GM19099 (cell line): ENCODE measurements around the gene FGFR3.

Source experiments
- POLR2A ChIP-seq: IDR thresholded peaks from 3 replicates; pipeline ENCODE4 v1.6.1; 2011; ENCODE audit warnings: low read depth; ENCODE audit not compliant: insufficient read length; ENCODE audit errors: extremely low read depth

Gene FGFR3

GRCh38 chr4:1799387-1800375 is 6.6 kb downstream of the FGFR3 start:
- no peak for TF ChIP-seq POLR2A

DNA sequence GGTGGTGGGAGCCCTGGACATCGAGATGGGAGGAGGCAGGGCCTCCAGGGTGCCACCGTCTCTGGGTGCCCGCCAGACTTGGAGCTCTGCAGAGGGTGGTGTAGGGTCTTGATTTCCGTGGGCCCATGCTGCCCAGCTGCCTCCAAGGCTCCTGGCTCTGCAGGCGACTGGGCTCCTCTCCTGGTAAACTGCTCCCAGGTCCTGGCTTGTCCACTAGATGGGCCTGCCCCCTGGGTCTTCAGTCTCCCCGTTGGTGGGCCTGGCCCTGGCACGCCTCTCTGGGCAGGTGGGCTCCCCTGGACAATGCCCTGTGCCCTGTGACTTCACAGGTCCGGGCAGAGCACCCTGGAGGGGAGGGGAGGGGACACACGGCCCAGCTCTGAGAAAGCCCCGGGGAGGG is 7.7 kb downstream of the FGFR3 start:
- TF ChIP-seq POLR2A: no peak

DNA sequence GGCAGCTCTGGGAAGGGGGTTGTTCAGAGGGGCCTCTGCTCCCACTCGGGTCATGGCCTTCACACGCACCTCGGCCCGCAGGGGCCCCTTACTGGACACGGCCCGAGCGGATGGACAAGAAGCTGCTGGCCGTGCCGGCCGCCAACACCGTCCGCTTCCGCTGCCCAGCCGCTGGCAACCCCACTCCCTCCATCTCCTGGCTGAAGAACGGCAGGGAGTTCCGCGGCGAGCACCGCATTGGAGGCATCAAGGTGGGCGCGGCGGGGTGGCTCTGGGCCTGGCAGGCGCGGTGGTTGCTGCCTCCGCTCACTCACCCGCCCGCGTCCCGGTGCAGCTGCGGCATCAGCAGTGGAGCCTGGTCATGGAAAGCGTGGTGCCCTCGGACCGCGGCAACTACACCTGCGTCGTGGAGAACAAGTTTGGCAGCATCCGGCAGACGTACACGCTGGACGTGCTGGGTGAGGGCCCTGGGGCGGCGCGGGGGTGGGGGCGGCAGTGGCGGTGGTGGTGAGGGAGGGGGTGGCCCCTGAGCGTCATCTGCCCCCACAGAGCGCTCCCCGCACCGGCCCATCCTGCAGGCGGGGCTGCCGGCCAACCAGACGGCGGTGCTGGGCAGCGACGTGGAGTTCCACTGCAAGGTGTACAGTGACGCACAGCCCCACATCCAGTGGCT is 8.3 kb downstream of the FGFR3 start:
- no peak for TF ChIP-seq POLR2A

GRCh38 chr4:1802151-1802715 is 9.1 kb downstream of the FGFR3 start:
- TF ChIP-seq POLR2A: no peak

DNA sequence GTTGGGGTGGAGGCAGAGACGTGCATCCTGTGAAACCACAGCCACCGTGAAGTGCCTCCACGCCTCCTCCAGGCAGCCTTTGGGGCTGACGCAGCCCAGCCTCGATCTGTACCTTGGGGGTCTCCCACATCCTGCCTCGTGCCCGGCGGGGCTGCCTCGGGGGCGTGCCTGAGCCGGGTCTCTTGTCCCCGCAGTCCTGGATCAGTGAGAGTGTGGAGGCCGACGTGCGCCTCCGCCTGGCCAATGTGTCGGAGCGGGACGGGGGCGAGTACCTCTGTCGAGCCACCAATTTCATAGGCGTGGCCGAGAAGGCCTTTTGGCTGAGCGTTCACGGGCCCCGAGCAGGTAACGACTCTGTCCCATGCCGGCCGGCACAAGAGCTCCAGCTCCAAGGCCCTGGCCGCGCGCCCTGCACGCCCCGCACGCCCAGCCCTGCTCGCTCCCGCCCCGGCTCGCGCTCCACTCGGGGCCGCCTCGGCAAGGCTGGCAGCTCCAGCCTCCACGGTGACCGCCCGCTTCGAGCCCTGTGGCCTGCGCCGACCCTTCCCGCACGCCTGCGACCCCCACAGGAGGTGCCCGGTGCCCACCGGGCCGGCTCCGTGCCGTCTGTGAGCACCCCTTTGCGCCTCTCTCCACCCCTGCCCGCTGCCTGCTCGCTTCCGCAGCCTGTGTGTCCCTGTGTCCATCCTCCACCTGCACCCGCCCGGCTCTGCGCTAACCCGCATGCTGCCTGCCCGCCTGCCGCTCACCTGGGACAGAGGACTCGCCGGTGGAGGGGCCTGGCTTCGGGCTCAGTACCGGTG is 9.8 kb downstream of the FGFR3 start:
- no peak for TF ChIP-seq POLR2A

GRCh38 chr4:1803523-1804423 is 10.7 kb downstream of the FGFR3 start:
- TF ChIP-seq POLR2A: no peak

GRCh38 chr4:1804638-1805492 is 11.8 kb downstream of the FGFR3 start:
- TF ChIP-seq POLR2A: no peak

DNA sequence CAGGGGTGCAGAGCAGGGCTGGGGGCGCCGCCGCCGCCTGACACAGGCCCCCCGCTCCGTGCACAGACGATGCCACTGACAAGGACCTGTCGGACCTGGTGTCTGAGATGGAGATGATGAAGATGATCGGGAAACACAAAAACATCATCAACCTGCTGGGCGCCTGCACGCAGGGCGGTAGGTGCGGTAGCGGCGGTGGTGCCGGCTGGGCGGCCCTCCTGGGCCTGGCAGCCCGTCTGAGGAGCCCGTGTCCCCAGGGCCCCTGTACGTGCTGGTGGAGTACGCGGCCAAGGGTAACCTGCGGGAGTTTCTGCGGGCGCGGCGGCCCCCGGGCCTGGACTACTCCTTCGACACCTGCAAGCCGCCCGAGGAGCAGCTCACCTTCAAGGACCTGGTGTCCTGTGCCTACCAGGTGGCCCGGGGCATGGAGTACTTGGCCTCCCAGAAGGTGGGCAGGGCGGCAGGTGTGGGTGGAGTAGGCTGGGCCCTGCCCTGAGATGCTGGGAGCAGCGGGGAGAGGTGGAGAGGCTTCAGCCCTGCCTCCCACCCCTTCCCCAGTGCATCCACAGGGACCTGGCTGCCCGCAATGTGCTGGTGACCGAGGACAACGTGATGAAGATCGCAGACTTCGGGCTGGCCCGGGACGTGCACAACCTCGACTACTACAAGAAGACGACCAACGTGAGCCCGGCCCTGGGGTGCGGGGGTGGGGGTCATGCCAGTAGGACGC is 12.6 kb downstream of the FGFR3 start:
- no peak for TF ChIP-seq POLR2A

DNA sequence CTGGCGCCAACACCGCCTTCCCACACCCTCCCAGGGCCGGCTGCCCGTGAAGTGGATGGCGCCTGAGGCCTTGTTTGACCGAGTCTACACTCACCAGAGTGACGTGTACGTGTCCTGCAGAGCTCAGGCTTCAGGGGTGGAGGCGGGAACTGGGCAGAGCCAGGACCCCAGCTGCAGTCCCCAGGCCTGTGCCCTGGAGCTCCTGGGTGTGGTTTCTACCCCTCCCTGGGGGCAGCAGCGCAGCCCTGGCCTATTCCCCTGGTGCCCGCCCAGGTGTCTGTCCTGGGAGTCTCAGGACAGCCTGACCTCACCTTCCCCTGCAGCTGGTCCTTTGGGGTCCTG is 13.1 kb downstream of the FGFR3 start:
- TF ChIP-seq POLR2A: no peak

GRCh38 chr4:1806596-1807331 is 13.7 kb downstream of the FGFR3 start:
- no peak for TF ChIP-seq POLR2A

DNA sequence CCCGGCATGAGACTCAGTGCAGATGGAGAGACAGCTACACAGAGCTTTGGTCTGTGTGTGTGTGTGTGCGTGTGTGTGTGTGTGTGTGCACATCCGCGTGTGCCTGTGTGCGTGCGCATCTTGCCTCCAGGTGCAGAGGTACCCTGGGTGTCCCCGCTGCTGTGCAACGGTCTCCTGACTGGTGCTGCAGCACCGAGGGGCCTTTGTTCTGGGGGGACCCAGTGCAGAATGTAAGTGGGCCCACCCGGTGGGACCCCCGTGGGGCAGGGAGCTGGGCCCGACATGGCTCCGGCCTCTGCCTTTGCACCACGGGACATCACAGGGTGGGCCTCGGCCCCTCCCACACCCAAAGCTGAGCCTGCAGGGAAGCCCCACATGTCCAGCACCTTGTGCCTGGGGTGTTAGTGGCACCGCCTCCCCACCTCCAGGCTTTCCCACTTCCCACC is 14.3 kb downstream of the FGFR3 start:
- TF ChIP-seq POLR2A: no peak

DNA sequence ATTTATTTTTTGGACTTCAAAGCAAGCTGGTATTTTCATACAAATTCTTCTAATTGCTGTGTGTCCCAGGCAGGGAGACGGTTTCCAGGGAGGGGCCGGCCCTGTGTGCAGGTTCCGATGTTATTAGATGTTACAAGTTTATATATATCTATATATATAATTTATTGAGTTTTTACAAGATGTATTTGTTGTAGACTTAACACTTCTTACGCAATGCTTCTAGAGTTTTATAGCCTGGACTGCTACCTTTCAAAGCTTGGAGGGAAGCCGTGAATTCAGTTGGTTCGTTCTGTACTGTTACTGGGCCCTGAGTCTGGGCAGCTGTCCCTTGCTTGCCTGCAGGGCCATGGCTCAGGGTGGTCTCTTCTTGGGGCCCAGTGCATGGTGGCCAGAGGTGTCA is 15.3 kb downstream of the FGFR3 start:
- no peak for TF ChIP-seq POLR2A
